GDM1 (cell line): Measurements from ENCODE around the gene FIP1L1.
"Not testable (repeated sequence)": the region's sequence is repeated elsewhere in the genome, so short reads cannot be mapped to it uniquely, and the experiment has no call there.

ENCODE experiments used
- DNase-seq: peaks from one replicate; lab custom pipeline; 2025; lab: John Stamatoyannopoulos, UW

The FIP1L1 gene, protein sequence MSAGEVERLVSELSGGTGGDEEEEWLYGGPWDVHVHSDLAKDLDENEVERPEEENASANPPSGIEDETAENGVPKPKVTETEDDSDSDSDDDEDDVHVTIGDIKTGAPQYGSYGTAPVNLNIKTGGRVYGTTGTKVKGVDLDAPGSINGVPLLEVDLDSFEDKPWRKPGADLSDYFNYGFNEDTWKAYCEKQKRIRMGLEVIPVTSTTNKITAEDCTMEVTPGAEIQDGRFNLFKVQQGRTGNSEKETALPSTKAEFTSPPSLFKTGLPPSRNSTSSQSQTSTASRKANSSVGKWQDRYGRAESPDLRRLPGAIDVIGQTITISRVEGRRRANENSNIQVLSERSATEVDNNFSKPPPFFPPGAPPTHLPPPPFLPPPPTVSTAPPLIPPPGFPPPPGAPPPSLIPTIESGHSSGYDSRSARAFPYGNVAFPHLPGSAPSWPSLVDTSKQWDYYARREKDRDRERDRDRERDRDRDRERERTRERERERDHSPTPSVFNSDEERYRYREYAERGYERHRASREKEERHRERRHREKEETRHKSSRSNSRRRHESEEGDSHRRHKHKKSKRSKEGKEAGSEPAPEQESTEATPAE

DNA sequence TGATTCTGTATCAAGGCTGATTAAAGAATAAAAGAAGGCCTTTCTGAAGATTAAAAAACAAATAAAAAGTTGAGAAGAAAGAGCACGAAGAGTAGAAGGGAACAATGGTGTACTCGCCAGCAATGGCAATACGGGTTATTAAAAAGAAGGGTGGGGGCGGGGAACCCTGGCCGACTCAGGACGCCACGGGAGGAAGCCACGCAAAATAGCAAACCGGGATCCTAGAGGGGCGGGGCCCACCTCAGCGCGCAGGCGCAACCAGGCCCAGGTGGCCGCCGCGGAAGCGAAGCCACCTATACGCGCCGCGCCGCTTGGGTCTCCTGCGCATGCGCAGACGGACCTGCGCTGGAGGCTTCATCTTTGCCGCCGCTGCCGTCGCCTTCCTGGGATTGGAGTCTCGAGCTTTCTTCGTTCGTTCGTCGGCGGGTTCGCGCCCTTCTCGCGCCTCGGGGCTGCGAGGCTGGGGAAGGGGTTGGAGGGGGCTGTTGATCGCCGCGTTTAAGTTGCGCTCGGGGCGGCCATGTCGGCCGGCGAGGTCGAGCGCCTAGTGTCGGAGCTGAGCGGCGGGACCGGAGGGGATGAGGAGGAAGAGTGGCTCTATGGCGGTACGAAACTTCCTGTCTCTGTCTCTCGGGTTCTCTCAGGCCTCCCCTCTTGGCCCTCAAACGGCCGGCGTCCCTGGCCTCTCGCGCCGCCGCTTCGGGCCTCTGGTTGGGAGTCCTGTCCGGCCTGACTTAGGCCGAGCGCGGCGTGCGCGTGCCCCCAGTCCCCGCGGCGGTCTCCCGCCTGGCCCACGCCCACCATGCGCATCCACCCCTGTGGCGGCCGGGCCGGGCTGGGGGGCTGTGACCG, at the start of gene FIP1L1:
TSS of gene FIP1L1 (plus strand) at position 323 of the 852 bp plus-strand sequence. CDS start at position 521, 198 bp downstream.
- DNase-seq = peak; percentile 95

DNA sequence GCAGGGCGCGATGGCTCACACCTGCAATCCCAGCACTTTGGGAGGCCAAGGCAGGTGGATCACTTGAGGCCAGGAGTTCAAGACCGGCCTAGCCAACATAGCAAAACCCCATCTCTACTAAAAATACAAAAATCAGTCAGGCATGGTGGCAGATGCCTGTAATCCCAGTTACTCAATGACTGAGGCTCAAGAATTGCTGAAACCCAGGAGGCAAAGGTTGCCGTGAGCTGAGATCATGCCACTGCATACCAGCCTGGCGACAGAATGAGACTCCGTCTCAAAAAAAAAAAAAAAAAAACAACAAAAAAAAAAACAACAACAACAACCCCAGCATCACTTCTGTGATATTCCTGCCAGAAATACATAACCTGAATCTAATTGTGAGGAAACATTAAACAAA, 42.5 kb upstream of the FIP1L1 start:
- DNase-seq = not testable (repeated sequence)

DNA sequence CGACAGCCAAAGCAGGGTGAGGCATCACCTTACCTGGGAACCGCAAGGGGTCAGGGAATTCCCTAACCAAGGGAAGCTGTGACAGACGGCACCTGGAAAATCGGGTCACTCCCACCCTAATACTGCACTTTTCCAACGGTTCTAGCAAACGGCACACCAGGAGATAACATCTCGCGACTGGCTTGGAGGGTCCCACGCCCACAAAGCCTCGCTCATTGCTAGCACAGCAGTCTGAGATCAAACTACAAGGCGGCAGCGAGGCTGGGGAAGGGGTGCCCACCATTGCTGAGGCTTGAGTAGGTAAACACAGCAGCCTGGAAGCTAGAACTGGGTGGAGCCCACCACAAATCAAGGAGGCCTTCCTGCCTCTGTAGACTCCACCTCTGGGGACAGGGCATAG, 37.3 kb upstream of the FIP1L1 start:
- not testable (repeated sequence) for DNase-seq

DNA sequence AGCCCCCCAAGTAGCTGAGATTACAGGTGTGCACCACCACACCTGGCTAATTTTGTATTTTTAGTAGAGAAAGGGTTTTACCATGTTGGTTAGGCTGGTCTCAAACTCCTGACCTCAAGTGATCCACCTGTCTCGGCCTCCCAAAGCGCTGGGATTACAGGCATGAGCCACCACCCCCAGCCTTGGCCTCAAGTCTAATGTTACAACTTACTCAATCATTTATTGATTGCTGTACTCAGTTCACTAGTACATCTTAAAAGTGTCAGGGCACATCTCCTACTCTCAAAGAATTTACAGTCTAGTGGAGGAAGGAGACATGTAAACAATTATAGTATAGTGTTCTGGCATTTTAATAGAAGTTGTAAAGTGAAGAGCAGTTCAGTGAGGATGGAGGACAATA, 31.0 kb upstream of the FIP1L1 start:
- not testable (repeated sequence) for DNase-seq

DNA sequence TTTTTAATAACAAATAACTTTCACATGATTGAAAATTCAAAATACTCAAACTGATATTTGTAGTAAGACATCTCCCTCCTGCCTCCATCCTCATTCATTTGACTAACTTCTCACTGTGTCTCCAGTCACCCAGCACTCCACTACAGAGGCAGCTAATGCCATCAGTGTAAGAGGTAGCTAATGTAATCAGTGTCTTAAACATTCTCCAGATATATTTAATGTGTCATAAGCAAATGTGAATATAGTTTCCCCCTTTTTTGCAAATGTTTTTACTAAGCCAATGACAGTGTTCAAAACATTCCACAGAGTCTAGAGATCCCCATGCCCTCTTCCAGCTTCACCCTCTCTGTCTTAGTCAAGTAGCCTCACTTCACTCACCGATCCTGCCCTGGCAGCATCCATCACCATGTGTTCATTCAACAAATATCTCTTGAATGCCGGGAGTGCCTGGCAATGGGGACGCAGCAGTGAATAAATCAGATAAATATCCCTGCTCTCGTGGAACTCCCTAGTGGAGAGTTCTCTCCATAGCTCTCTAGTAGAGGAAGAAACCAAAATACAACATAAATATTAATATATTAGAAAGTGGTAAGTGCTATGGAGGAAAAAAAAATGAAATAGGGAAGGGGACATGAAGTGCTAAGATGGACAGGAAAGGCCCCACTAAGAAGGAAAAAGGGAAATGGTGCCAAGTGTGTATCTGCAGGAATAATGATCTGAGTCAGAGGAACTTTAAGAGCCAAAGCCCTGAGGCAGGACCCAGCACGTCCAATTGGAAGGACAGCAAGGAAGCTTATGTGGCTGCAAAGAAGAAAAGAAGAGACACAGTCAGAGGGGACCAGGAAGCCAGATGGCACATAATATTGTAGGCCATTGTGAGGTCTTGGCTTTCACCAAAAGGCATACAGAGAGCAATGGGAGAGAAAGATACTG, 30.3 kb upstream of the FIP1L1 start:
- no peak for DNase-seq

DNA sequence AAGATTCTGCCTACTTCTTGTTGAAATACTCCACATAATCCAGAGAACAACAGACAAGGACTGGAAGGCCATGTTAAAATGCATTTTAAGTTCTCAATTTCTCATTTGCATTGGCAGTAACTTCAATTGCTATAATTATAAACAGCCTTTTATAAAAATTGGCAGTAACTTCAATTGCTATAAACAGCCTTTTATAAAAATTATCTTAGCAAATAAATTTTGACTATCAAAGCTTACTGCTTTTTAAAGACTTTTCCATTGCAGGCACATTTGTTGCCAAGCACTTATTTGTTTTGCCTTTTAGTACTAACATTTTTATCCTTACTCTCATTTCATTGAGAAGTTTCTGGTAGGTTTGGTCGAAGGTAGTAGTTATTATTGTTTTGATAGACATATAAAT, 29.4 kb upstream of the FIP1L1 start:
- no peak for DNase-seq

DNA sequence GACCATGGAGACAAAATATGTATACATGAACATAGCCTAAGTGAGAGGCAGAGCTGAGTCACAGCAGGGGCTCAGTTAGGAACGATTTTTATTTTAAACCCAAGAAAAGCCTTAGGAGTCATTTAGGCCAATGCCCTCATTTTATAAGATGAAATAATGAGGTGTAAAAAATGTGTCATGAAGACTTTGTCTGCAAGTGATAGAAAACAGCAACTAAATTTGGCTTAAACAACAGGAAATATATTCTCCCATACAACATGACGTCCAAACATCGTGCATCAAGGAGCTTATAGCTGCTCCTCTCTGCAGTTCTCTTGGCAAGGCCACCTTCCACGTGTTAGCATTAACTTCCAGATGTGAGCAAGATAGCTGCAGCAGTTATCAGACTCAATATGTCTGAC, 28.4 kb upstream of the FIP1L1 start:
- DNase-seq = no peak

DNA sequence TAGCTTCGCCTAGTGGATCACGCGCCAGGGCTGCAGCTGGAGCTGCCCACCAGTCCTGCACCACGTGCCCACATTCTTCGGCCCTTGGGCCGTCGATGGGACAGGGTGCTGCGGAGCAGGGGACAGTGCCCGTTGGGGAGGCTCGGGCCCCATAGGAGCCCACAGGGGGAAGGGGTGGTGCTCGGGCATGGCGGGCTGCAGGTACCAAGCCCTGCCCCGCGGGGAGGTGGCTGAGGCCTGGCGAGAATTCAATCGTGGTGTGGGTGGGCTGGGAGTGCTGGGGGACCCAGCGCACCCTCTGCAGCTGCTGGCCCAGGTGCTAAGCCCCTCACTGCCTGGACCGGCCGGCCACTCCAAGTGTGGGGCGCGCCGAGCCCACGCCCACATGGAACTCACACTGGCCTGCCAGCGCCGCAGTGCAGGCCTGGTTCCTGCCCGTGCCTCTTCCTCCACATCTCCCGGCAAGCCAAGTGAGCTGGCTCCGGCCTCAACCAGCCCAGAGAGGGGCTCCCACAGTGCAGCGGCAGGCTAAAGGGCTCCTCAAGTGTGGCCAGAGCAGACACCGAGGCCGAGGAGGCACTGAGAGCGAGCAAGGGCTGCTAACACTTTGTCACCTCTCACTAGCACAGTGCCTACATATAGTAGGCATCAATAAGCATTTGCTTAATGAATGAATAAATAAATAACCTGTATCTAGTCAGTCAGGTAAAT, 23.3 kb upstream of the FIP1L1 start:
- no peak for DNase-seq

DNA sequence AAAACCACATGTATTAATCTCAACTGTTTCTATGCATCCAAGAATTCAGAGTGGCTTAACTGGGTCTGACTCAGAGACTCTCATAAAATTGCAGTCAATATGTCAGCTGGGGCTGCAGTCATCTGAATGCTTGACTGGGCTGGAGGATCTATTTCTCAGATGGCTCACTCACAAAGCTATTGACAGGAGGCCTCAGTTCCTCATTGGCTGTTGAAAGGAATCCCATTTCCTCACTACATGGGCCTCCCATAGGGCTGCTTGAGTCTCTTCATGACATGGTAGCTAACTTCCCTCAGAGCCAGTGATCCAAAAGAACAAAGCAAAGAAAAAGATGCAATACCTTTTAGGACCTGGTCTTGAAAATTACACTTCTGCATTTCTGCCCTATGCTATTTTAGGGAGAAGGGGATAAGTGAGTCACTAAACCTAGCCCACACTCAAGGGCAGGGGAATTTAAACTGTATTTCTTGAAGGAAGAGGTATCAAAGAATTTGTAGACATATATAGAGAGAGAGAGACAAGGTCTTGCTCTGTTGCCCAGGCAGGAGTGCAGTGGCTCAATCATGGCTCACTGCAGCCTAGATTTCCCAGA, 21.4 kb upstream of the FIP1L1 start:
- no peak for DNase-seq

DNA sequence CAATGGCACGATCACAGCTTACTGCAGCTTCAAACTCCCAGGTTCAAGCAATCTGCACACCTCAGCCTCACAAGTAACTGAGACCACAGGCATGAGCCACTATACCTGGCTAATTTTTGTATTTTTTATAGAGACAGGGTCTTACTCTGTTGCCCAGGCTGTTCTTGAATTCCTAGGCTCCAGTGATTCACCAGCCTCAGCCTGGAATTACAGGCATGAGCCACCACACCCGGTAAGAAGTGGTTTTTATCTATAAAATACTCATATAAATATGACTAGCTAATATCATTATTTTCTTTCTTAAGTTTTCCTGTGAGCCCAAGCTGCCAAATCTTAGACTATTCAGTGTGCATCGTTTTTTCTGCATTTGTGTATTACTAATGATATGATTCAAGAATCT, 16.0 kb upstream of the FIP1L1 start:
- no peak for DNase-seq

DNA sequence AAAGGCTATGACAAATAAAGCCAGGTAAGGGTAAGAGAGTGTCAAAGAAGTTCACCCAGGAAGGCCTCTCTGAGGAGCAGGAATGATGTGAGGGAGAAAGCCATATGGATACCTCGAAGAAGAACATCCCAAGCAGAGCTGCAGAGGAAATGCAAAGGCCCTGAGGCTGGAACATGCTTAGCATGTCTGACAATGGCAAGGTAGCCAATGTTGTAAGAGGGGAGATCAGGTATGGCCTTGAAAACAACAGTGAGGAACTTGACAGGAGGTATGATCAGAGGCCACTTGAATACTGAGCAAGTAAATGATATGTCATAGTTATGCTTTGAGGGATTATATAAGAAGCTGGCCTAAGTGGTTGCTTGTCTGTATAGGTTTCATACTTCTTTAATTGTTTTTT, 15.3 kb upstream of the FIP1L1 start:
- no peak for DNase-seq

DNA sequence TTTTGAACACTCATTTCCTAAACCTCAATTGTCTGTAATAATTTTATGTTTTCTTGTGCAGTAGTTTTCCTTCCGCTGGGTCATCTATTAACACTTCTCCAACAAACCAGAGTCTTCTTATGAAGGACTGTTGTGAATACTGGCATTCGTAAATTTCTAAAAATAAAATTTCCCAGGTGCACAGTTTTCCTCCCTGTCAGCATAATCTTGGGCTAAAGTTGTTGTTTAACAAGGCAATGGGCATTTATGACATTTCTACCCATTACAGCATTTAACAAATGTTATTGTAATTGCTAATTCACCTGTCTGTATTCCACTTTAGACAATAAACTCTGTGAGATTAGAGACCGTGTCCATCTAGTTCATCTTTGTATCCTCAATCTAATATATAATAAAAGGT, 12.8 kb upstream of the FIP1L1 start:
- no peak for DNase-seq

DNA sequence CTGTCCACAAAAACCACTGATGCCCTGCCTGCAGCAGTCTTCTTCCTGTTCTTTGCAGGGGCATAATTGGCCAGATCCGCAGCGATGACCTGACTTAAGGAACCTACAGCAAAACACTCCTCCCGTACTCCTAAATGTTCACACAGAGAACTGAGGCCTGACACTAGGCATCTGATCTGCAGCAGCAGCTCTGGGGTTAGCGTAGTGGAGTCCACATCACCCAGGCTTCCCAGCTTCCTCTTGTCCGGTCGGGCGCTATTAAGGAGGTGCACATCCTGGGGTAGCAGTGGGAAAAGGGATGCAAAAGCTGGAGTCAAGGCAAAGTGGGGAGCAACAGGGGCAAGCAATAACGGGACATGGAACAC, 12.3 kb upstream of the FIP1L1 start:
- no peak for DNase-seq

DNA sequence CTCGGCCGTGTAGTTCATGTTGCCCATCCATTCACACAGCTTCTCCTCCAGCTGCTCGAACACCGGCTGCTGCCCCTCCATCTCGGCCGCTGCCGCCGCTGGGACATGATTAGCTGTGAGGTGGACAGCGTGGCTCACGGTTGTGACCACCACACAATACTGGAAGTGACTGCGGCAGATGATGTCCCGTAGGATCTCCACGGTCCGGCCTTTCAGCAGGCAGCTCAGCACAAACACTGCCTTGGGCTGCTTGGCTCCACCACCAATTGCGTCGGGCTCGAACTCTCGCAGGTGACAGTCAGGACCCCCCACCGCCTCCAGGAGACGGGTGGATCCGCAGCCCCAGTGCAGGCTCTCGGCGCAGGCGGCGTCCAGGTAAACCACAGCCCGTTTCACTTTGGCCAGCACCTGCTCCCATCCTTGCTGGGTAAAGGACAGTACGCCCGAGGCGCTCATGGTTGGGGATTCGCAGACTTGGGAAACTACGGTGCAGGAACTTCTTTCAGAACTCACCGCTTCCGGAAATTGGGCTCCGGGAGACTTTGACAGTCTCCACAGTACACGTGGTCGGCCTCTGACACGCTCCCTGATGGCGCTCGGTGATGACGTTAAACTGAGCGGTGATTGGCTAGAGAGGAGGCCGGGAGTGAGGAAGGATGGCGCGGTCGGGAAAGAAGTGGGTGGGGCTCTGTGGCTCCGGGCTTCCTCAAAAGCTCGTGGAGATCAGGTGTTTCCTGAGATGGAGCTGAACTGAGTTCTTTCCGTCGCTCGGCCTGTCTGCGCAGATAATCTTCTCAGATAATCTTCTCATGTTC, 11.7 kb upstream of the FIP1L1 start, which contains the start of gene SCFD2:
TSS of gene SCFD2 (minus strand) at position 576 of the 815 bp plus-strand sequence.
- peak; percentile 95 for DNase-seq

DNA sequence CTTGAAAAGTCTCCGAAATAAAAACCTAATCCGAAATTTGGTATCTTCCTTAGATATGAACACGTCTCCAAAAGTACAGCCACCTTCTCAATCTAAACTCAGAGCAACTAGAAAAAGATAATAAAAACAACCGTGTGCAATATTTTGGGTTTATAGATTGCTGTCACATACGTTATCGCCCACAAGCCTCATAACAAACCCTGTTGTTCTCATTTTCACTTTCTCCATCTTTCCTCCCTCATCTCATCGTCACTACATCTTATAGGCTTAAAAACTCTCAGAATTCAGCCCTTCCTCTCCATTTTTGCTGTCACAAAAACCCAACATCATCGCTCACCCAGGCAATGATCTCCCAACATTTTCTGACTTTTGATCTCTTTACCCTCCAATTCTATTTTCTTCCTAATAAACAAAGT, 11.1 kb upstream of the FIP1L1 start:
- no peak for DNase-seq

DNA sequence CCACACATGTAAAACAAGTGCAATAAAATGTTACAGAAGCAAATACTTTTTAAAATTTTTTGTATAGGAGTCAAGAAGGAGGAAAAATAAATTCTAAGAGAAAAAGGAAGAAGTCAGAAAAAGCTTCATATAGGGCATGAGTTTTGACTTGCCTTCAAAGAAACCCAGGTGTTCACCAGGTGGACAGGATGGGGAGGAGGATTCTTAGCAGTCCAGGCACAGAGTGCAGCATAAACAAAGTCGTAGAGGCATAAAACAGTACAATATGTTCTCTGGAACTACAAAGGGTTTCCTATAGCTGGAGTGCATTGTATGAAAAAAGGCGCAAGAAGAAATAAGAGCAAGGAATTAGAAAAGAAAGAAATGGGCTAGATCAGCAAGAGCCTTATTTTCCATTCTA, 9.7 kb upstream of the FIP1L1 start:
- DNase-seq = no peak

DNA sequence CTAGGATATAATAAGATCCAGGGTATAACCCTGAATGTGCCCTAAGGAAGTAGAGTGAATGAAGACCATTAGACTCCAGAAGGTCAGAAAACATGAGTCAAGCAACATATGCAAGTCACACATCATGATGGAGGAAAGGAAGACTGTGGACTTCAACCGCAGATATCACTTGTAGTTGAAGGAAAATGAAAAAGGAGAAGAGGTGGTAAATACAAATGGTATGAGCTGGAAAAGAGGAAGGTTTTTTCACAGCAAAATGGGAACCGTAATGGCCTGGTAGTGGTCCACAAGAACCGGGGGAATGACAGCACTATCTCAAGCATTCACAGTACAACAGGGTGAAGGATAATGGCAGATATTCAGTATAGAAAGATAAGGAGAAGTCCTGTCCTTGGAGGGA, 6.4 kb upstream of the FIP1L1 start:
- peak; percentile 6 for DNase-seq

DNA sequence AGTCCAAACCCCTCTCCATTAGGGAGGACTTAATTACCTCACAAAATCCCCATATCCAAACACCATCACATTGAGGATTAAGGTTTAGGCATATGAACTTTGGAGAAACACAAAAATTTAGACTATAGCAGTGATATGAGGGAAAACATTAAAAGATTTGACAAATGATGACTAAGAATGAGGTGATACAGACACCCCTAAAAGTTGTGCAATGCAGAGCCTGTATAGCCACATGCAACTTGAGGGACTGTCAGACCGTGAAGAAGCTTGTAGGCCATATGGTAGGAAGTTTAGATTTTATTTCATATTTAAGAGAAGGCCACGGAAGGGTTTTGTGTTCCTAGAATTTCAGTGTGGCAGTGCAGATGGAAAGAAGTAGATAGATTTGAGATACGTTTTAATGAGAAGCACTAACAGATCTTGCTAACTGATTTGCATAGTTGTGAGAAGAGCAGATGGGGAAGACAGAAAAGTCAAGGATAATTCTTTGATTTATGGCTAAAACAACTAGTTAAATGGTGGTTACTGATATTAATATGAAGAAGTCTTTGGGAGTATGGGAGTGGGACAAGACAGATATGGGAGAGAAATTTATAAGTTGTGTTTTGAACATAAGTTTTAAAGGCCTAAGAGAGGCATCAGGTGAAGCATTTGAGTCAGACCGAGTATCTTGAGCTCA, 5.5 kb upstream of the FIP1L1 start:
- DNase-seq = no peak

DNA sequence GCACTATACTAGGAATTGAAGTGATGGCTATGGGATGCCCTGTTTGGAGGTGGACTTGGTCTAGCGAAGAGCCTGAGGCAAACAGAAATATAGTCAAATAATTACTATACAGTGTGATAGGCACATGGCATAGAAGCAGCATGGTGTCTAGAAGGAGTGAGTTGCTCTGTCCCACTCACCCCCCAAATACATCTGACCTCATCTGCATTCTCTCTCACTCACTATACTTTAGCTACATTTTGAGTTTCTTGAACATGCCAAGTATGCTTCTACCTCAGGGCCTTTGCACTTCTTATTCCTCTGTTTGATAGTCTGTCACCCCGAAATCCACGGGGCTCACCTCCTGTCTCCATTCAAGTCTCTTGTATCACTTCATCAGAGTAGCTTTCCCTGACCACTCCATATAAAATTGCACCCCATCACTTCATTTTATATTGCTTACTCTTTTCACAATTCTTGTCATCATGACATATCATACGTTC, 2.6 kb upstream of the FIP1L1 start:
- DNase-seq = no peak
